Activated B cell treated with CpG ODN at 0.5 μM for 24 hours (primary cell): ENCODE data around the gene ECSIT. TPM values are rescaled to one million over a fixed set of nuclear protein-coding genes. Genes with fewer than 3 reads are reported as not detected.
"Not testable (repeated sequence)": the region's sequence is repeated elsewhere in the genome, so short reads cannot be mapped to it uniquely, and the experiment has no call there.

ENCODE experiments used
- ATAC-seq: fragments of 200-7000 bp; cut with Tn5 transposase; one replicate; pipeline ENCODE4 v1.10.0; 2021; ENCODE audit warnings: low read depth, mild to moderate bottlenecking, moderate library complexity
- CTCF ChIA-PET: fragments of 350-600 bp; sonication (Branson Sonifier 250); formaldehyde crosslinking; loops from one replicate; lab custom pipeline; 2021; ENCODE audit warnings: antibody characterized with exemption; lab: Charles Lee
- POLR2A ChIA-PET: fragments of 350-600 bp; sonication (Branson Sonifier 250); formaldehyde crosslinking; loops from one replicate; lab custom pipeline; 2021; ENCODE audit warnings: antibody characterized with exemption; lab: Charles Lee
- DNase-seq: peaks from one replicate; pipeline ENCODE4 v3.0.0; 2022
- H3K27ac Mint-ChIP-seq: one replicate; pipeline ENCODE4 v1.8.0; 2020; ENCODE audit warnings: mixed read lengths
- H3K27me3 Mint-ChIP-seq: one replicate; pipeline ENCODE4 v1.8.0; 2021; ENCODE audit warnings: mixed read lengths
- H3K36me3 Mint-ChIP-seq: one replicate; pipeline ENCODE4 v1.8.0; 2021; ENCODE audit warnings: low read depth, mixed read lengths
- H3K4me1 Mint-ChIP-seq: one replicate; pipeline ENCODE4 v1.8.0; 2021; ENCODE audit warnings: mixed read lengths
- H3K4me3 Mint-ChIP-seq: one replicate; pipeline ENCODE4 v1.8.0; 2020; ENCODE audit warnings: mild to moderate bottlenecking, mixed read lengths
- H3K9me3 Mint-ChIP-seq: one replicate; pipeline ENCODE4 v1.8.0; 2020; ENCODE audit warnings: mixed read lengths
- intact Hi-C: fragments of 100-400 bp; cut with micrococcal nuclease; formaldehyde crosslinking; loops from one replicate; pipeline ENCODE4 v1.15.1; 2024
- total RNA-seq: library from RNA; stranded (reverse); gene quantifications from 2 replicates; pipeline ENCODE4 v1.2.3, GENCODE V29; 2022
- TF ChIP-seq, protein P1 (sequence below): fragments of 200-600 bp; IDR thresholded peaks from one replicate; pipeline ENCODE4 v1.8.0; 2022; ENCODE audit warnings: antibody characterized with exemption, mild to moderate bottlenecking

ECSIT gene
- total RNA-seq, 1 donor from 2014 or later: 54.2 TPM

DNA sequence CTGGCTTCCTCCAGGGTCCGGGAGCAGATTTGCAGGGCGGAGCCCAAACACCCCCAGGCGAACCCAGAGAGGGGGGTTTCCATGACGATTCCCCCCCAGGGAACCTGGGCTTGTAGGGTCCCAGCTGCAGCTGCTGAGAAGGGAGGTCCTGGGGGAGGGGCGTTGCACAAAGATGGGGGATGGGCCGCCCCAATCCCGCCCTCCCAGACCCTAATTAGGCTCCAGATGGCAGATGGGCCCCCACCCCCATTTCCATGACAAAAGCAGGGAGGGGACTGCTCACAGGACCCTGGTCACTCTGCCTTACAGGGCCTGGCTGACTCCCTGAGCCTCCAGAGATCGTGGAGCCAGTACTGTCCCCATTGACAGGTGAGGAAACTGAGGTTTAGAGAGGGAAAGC is 63.3 kb downstream of the ECSIT start:
- intact Hi-C loops: no loop called here
- Mint-ChIP-seq H3K36me3 (no peaks in the 10 kb centered on the region), H3K9me3 (no peaks in the 10 kb centered on the region), H3K4me3 (no peak overlapping the region), H3K4me1 (no peaks in the 10 kb centered on the region), H3K27me3 (peaks cover 7% of the 10 kb centered on the region), H3K27ac (no peak overlapping the region)
- TF ChIP-seq, protein P1, sequence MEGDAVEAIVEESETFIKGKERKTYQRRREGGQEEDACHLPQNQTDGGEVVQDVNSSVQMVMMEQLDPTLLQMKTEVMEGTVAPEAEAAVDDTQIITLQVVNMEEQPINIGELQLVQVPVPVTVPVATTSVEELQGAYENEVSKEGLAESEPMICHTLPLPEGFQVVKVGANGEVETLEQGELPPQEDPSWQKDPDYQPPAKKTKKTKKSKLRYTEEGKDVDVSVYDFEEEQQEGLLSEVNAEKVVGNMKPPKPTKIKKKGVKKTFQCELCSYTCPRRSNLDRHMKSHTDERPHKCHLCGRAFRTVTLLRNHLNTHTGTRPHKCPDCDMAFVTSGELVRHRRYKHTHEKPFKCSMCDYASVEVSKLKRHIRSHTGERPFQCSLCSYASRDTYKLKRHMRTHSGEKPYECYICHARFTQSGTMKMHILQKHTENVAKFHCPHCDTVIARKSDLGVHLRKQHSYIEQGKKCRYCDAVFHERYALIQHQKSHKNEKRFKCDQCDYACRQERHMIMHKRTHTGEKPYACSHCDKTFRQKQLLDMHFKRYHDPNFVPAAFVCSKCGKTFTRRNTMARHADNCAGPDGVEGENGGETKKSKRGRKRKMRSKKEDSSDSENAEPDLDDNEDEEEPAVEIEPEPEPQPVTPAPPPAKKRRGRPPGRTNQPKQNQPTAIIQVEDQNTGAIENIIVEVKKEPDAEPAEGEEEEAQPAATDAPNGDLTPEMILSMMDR: no peak
- ATAC-seq (no peak), DNase-seq (no peak)
- POLR2A ChIA-PET: interaction anchor here (0.6 kb wide), 1 partner anchor 53 kb away, joined by 8 read pairs; no protein-coding TSS in a partner anchor
- CTCF ChIA-PET: no interaction called here

DNA sequence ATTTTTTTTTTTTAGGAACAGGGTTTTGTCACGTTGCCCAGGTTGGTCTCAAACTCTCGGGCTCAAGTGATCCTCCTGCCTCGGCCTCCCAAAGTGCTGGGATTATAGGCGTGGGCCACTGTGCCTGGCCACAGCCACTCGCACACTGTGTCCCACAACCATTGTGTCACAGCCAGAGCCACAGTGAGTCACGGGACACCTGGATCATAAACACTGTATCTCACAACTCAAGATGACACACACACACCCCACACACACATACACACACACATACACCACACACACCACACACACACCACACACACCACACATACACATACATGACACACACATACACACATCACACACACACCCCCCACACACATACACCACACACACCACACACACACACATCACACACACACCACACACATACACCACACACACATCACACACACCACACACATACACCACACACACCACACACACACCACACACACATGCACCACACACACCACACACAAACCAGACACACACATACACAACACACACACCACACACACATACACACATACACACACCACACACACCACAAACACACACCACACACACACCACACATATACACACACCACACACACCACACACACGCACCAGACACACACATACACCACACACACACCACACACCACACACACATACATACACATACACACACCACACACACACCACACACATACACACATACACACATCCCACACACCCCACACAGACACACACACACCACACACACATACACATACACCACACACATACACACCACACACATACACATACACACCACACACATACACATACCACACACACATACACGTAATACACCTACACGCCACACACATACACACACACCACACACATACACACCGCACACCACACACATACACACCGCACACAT is 64.3 kb downstream of the ECSIT start:
- no peaks in the 10 kb centered on the region for H3K4me1 Mint-ChIP-seq
- ChIA-PET POLR2A (no interaction called here), CTCF (no interaction called here)
- H3K4me3 Mint-ChIP-seq: no peak overlapping the region
- no peaks in the 10 kb centered on the region for H3K9me3 Mint-ChIP-seq
- no peaks in the 10 kb centered on the region for H3K36me3 Mint-ChIP-seq
- no peak overlapping the region for H3K27ac Mint-ChIP-seq
- H3K27me3 Mint-ChIP-seq: peaks cover 10% of the 10 kb centered on the region
- TF ChIP-seq, protein P1: no peak
- intact Hi-C loops: no loop called here
- DNase-seq (no peak), ATAC-seq (no peak)

DNA sequence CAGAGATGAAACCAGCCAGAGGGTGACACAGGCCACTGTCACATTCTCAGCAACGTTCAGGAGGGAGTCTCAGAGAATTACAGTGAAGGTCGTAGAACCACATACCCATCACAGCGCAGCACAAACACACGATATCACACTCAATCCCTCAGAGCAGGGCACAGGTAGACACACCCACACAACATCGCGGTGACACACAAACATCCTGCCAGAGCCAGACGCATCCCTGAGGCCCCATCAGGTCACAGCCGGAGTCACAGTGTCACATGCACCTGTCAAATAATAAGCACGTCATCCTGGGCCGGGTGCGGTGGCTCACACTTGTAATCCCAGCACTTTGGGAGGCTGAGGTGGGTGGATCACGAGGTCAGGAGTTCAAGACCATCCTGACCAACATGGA is 65.5 kb downstream of the ECSIT start:
- no peak for ATAC-seq
- CTCF ChIA-PET: no interaction called here
- H3K27ac Mint-ChIP-seq: no peak overlapping the region
- POLR2A ChIA-PET: no interaction called here
- intact Hi-C loops: no loop called here
- H3K4me1 Mint-ChIP-seq: no peaks in the 10 kb centered on the region
- TF ChIP-seq, protein P1: no peak
- H3K27me3 Mint-ChIP-seq: peaks cover 11% of the 10 kb centered on the region
- no peak for DNase-seq
- no peaks in the 10 kb centered on the region for H3K36me3 Mint-ChIP-seq
- H3K4me3 Mint-ChIP-seq: no peak overlapping the region
- H3K9me3 Mint-ChIP-seq: no peaks in the 10 kb centered on the region

DNA sequence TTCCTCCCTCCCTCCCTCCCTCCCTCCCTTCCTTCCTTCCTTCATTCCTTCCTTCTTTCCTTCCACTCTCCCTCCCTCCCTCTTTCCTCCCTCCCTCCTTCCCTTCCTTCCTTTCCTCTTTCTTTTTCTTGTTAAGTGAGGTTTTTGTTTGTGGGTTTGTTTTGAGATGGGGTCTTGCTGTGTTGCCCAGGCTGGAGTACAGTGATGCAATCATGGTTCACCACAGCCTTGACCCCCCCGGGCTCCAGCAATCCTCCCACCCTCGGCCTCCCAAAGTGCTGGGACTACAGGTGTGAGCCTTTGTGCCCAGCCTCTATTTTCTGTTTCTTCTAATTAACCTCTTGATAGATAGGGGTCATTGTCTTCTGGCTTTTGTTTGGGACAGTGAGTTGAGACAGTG is 67.5 kb downstream of the ECSIT start:
- TF ChIP-seq, protein P1: no peak
- CTCF ChIA-PET: no interaction called here
- POLR2A ChIA-PET: no interaction called here

DNA sequence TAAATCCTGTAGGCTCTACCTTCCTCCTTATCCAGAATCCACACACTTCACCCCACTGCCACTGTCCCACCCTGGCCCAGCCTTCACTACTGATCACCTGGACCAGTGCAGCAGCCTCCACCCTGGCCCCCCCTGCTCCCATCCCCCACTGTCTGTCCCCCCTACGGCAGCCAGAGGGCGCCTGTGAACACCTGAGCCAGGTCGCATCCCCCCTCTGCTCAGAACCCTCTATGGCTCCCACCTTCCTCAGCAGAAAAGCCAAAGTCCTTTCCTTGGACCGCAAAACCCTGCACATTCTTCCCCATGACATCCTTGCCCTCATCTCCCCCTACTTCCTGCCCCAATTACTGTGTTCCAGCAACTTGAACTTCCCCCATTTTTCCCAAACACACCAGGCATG is 68.7 kb downstream of the ECSIT start:
- Mint-ChIP-seq H3K27ac (no peak overlapping the region), H3K4me1 (no peaks in the 10 kb centered on the region), H3K36me3 (no peaks in the 10 kb centered on the region), H3K27me3 (peaks cover 8% of the 10 kb centered on the region), H3K9me3 (no peaks in the 10 kb centered on the region), H3K4me3 (no peak overlapping the region)
- POLR2A ChIA-PET: no interaction called here
- no peak for DNase-seq
- TF ChIP-seq, protein P1: no peak
- CTCF ChIA-PET: no interaction called here
- intact Hi-C loops: no loop called here
- ATAC-seq: no peak

More for the DNA sequence above, 67.5 kb downstream of the ECSIT start:
- Mint-ChIP-seq H3K36me3 (no peaks in the 10 kb centered on the region), H3K27ac (no peak overlapping the region), H3K27me3 (peaks cover 13% of the 10 kb centered on the region), H3K9me3 (no peaks in the 10 kb centered on the region), H3K4me1 (no peaks in the 10 kb centered on the region), H3K4me3 (no peak overlapping the region)
- ATAC-seq: no peak
- DNase-seq: no peak
- intact Hi-C loops: no loop called here

DNA sequence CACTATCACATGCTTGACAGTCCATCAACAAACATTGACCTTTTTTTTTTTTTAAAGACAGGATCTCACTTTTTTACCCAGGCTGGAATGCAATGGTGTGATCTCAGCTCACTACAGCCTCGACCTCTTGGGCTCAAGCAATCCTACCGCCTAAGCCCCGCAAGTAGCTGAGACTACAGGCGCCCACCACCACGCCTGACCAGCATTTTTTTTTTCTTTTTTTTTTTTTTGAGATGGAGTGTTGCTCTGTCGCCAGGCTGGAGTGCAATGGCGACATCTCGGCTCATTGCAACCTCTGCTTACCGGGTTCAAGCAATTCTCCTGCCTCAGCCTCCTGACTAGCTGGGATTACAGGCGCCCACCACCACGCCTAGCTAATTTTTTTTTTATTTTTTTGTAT is 70.0 kb downstream of the ECSIT start:
- H3K9me3 Mint-ChIP-seq, H3K27me3 Mint-ChIP-seq, POLR2A ChIA-PET, H3K4me3 Mint-ChIP-seq, ATAC-seq, intact Hi-C loops, H3K4me1 Mint-ChIP-seq, H3K36me3 Mint-ChIP-seq, H3K27ac Mint-ChIP-seq, DNase-seq: not testable (repeated sequence)
- CTCF ChIA-PET: interaction anchor here (0.7 kb wide), 1 partner anchor 29 kb away, joined by 3 read pairs; no protein-coding TSS in a partner anchor
